GM12878 (cell line): ENCODE results near the gene DOP1A.

Source experiments
- EZH2 ChIP-seq: IDR thresholded peaks from 2 replicates; pipeline ENCODE4 v1.6.1; 2012; ENCODE audit warnings: low read depth, mild to moderate bottlenecking, control low read depth, inconsistent platforms, low read length, borderline replicate concordance; ENCODE audit not compliant: control insufficient read depth
- NBN ChIP-seq: fragments of 450-650 bp; IDR thresholded peaks from 2 replicates; pipeline ENCODE4 v1.6.1; 2016
- POLR2A ChIP-seq: IDR thresholded peaks from 2 replicates; pipeline ENCODE4 v1.6.1; 2011; ENCODE audit warnings: low read depth, mild to moderate bottlenecking, low read length
- RB1 ChIP-seq: fragments of 450-650 bp; formaldehyde crosslinking; IDR thresholded peaks from 2 replicates; pipeline ENCODE4 v1.6.1; 2017; ENCODE audit warnings: mild to moderate bottlenecking, borderline replicate concordance
- TCF7 ChIP-seq: IDR thresholded peaks from 2 replicates; pipeline ENCODE4 v1.6.1; 2014; ENCODE audit warnings: antibody characterized with exemption, borderline replicate concordance
- ZNF384 ChIP-seq: IDR thresholded peaks from 2 replicates; pipeline ENCODE4 v1.6.1; 2012; ENCODE audit warnings: low read depth, mild to moderate bottlenecking, low read length, improper control_type of control experiment, borderline replicate concordance
- TF ChIP-seq, protein P1 (sequence below): IDR thresholded peaks from 2 replicates; pipeline ENCODE4 v1.6.1; 2012; ENCODE audit warnings: mild to moderate bottlenecking, low read depth, low read length
- TF ChIP-seq, protein P2 (sequence below): fragments of 450-650 bp; IDR thresholded peaks from 2 replicates; pipeline ENCODE4 v1.6.1; 2017; ENCODE audit warnings: mild to moderate bottlenecking
- TF ChIP-seq, protein P3 (sequence below): IDR thresholded peaks from 2 replicates; pipeline ENCODE4 v1.6.1; 2011; ENCODE audit warnings: low read depth, mild to moderate bottlenecking, low read length, moderate library complexity, borderline replicate concordance; ENCODE audit errors: extremely low read depth
- TF ChIP-seq, protein P4 (sequence below), 3 experiments: IDR thresholded peaks in 2 of 3; conservative IDR thresholded peaks in 1 of 3; 2 replicates each; pipeline ENCODE4 v1.5.1; 2011; ENCODE audit warnings: low read depth in 3 of 3, low read length in 3 of 3, mild to moderate bottlenecking in 3 of 3, control low read depth in 2 of 3, moderate library complexity in 2 of 3, inconsistent platforms in 1 of 3, mixed read lengths in 1 of 3; ENCODE audit not compliant: control insufficient read depth in 2 of 3, insufficient read depth in 1 of 3; ENCODE audit errors: extremely low read depth in 1 of 3

DNA sequence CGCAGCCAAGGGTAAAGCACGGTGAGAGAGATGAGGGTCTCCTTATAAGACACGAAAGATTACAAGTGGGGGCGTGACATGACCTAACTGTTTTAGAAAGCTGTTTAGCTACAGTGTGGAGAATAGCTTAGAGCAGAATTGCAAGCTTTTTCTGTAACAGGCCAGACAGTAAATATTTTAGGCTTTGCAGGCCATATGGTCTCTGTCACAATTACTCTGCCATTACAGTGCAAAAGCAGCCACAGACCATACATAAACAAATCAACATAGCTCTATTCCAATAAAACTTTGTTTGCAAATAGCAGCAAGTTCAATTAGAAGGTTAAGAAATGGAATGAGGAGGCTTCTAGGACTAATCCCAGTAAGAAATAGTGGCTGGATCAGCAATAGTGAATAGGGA is 108.8 kb downstream of the DOP1A start:
- TF ChIP-seq RB1 (no peak), ZNF384 (no peak), EZH2 (no peak), NBN (no peak), POLR2A (no peak), TCF7 (no peak)
- TF ChIP-seq, protein P1, sequence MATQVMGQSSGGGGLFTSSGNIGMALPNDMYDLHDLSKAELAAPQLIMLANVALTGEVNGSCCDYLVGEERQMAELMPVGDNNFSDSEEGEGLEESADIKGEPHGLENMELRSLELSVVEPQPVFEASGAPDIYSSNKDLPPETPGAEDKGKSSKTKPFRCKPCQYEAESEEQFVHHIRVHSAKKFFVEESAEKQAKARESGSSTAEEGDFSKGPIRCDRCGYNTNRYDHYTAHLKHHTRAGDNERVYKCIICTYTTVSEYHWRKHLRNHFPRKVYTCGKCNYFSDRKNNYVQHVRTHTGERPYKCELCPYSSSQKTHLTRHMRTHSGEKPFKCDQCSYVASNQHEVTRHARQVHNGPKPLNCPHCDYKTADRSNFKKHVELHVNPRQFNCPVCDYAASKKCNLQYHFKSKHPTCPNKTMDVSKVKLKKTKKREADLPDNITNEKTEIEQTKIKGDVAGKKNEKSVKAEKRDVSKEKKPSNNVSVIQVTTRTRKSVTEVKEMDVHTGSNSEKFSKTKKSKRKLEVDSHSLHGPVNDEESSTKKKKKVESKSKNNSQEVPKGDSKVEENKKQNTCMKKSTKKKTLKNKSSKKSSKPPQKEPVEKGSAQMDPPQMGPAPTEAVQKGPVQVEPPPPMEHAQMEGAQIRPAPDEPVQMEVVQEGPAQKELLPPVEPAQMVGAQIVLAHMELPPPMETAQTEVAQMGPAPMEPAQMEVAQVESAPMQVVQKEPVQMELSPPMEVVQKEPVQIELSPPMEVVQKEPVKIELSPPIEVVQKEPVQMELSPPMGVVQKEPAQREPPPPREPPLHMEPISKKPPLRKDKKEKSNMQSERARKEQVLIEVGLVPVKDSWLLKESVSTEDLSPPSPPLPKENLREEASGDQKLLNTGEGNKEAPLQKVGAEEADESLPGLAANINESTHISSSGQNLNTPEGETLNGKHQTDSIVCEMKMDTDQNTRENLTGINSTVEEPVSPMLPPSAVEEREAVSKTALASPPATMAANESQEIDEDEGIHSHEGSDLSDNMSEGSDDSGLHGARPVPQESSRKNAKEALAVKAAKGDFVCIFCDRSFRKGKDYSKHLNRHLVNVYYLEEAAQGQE = no peak
- TF ChIP-seq, protein P2, sequence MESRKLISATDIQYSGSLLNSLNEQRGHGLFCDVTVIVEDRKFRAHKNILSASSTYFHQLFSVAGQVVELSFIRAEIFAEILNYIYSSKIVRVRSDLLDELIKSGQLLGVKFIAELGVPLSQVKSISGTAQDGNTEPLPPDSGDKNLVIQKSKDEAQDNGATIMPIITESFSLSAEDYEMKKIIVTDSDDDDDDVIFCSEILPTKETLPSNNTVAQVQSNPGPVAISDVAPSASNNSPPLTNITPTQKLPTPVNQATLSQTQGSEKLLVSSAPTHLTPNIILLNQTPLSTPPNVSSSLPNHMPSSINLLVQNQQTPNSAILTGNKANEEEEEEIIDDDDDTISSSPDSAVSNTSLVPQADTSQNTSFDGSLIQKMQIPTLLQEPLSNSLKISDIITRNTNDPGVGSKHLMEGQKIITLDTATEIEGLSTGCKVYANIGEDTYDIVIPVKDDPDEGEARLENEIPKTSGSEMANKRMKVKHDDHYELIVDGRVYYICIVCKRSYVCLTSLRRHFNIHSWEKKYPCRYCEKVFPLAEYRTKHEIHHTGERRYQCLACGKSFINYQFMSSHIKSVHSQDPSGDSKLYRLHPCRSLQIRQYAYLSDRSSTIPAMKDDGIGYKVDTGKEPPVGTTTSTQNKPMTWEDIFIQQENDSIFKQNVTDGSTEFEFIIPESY = no peak
- TF ChIP-seq, protein P3, sequence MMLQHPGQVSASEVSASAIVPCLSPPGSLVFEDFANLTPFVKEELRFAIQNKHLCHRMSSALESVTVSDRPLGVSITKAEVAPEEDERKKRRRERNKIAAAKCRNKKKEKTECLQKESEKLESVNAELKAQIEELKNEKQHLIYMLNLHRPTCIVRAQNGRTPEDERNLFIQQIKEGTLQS = no peak
- TF ChIP-seq, protein P4, sequence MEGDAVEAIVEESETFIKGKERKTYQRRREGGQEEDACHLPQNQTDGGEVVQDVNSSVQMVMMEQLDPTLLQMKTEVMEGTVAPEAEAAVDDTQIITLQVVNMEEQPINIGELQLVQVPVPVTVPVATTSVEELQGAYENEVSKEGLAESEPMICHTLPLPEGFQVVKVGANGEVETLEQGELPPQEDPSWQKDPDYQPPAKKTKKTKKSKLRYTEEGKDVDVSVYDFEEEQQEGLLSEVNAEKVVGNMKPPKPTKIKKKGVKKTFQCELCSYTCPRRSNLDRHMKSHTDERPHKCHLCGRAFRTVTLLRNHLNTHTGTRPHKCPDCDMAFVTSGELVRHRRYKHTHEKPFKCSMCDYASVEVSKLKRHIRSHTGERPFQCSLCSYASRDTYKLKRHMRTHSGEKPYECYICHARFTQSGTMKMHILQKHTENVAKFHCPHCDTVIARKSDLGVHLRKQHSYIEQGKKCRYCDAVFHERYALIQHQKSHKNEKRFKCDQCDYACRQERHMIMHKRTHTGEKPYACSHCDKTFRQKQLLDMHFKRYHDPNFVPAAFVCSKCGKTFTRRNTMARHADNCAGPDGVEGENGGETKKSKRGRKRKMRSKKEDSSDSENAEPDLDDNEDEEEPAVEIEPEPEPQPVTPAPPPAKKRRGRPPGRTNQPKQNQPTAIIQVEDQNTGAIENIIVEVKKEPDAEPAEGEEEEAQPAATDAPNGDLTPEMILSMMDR (IDR thresholded peaks at IDR 0.05 in 2 of 3, conservative IDR thresholded peaks at IDR 0.05 in 1 of 3; ENCODE audit: control insufficient read depth in 2 of 3, extremely low read depth in 1 of 3, insufficient read depth in 1 of 3, low read depth in 3 of 3, low read length in 3 of 3) = no peak
